ENCODE results near the gene PPM1D.
"Not testable (repeated sequence)": the region's sequence is repeated elsewhere in the genome, so short reads cannot be mapped to it uniquely, and the experiment has no call there.

PPM1D gene

DNA sequence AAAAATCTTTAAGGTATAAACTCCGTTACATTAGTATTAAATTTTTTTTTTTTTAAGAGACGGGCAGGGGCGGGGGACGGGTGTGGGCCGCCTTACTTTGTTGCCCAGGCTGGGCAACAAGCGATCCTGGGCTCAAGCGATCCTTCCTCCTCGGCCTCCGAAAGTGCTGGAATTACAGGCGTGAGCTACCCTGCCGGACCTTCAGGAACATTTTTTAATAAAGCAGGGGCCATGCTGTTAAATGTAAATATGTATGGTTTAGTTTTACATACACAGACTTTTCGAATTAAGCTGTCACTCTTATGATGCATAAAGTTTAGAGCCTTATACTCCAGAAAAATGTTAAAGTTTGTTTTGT is 2.4 kb downstream of the PPM1D start:
- Histone ChIP-seq H3K23ac (ENCODE audit: low read length) (no peak overlapping the region), H3K36me3 (ENCODE audit: control insufficient read depth in 1 of 2, insufficient read depth in 2 of 2, low read length in 2 of 2) (no peaks in the 10 kb centered on the region), H3K4me3 (ENCODE audit: low read depth, low read length) (no peak overlapping the region), H4K91ac (ENCODE audit: low read depth, low read length) (no peak overlapping the region), H2BK12ac (ENCODE audit: low read length) (no peak overlapping the region), H4K8ac (ENCODE audit: low read depth, low read length) (no peak overlapping the region), H2AK5ac (ENCODE audit: low read length) (no peak overlapping the region), H3K4me2 (ENCODE audit: low read length) (peak overlapping the region; percentile 68), H3K4ac (ENCODE audit: low read depth, low read length) (peak overlapping the region; percentile 77), H3K79me2 (ENCODE audit: control insufficient read depth, insufficient read depth, low read length, poor library complexity) (peaks cover 21% of the 10 kb centered on the region), H3K9ac (ENCODE audit: low read length) (no peak overlapping the region), H3K18ac (ENCODE audit: low read length) (no peak overlapping the region), H3K79me1 (ENCODE audit: low read length) (peaks cover 13% of the 10 kb centered on the region), H3K14ac (ENCODE audit: low read length) (no peak overlapping the region), H3K9me3 (ENCODE audit: insufficient read depth, low read depth, low read length) (no peaks in the 10 kb centered on the region), H2BK5ac (ENCODE audit: low read depth, low read length, poor library complexity) (no peak overlapping the region), H3K27me3 (ENCODE audit: insufficient read depth, low read length) (no peaks in the 10 kb centered on the region), H4K12ac (ENCODE audit: low read depth, low read length) (no peak overlapping the region), H3K4me1 (ENCODE audit: control insufficient read depth in 1 of 2, insufficient read depth in 2 of 2, low read length in 2 of 2) (no peaks in the 10 kb centered on the region), H2AFZ (ENCODE audit: insufficient read depth, low read length, poor library complexity) (no peak overlapping the region), H3K27ac (ENCODE audit: low read depth, low read length) (no peak overlapping the region), H2BK120ac (ENCODE audit: insufficient read depth, low read length, poor library complexity) (no peak overlapping the region)
- DNase-seq, result no peak
- no CpG with 5 or more reads among the region's 12 CpGs for WGBS (ENCODE audit: extremely low coverage, insufficient coverage, insufficient read length)

DNA sequence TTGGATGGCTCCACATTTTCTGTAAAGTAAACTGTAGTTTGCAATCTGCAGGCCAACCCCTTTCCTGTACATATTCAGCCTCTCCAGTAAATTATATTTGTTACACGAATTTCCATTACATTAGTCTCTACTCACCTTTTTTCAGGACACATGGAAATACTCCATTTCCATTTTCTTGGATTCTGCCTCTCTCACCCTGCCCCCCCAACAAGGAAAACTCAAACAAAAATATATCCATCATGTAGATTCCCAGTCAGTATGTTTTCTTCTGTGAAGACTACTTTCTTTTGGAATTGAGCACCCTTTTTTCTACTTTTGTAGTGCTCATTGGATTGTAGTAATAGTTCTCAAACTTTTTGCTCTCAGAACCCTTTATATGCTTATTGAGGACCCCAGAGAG is 2.9 kb downstream of the PPM1D start:
- no peak for DNase-seq
- Histone ChIP-seq H2BK5ac (ENCODE audit: low read depth, low read length, poor library complexity) (no peak overlapping the region), H3K27ac (ENCODE audit: low read depth, low read length) (no peak overlapping the region), H3K9ac (ENCODE audit: low read length) (no peak overlapping the region), H3K9me3 (ENCODE audit: insufficient read depth, low read depth, low read length) (no peaks in the 10 kb centered on the region), H3K14ac (ENCODE audit: low read length) (no peak overlapping the region), H2BK12ac (ENCODE audit: low read length) (no peak overlapping the region), H3K4me3 (ENCODE audit: low read depth, low read length) (no peak overlapping the region), H4K8ac (ENCODE audit: low read depth, low read length) (no peak overlapping the region), H3K4me2 (ENCODE audit: low read length) (no peak overlapping the region), H3K27me3 (ENCODE audit: insufficient read depth, low read length) (no peaks in the 10 kb centered on the region), H3K4me1 (ENCODE audit: control insufficient read depth in 1 of 2, insufficient read depth in 2 of 2, low read length in 2 of 2) (no peaks in the 10 kb centered on the region), H2BK120ac (ENCODE audit: insufficient read depth, low read length, poor library complexity) (no peak overlapping the region), H3K36me3 (ENCODE audit: control insufficient read depth in 1 of 2, insufficient read depth in 2 of 2, low read length in 2 of 2) (no peaks in the 10 kb centered on the region), H3K79me1 (ENCODE audit: low read length) (peaks cover 13% of the 10 kb centered on the region), H3K4ac (ENCODE audit: low read depth, low read length) (no peak overlapping the region), H3K18ac (ENCODE audit: low read length) (no peak overlapping the region), H2AK5ac (ENCODE audit: low read length) (no peak overlapping the region), H3K23ac (ENCODE audit: low read length) (no peak overlapping the region), H4K12ac (ENCODE audit: low read depth, low read length) (no peak overlapping the region), H2AFZ (ENCODE audit: insufficient read depth, low read length, poor library complexity) (no peak overlapping the region), H3K79me2 (ENCODE audit: control insufficient read depth, insufficient read depth, low read length, poor library complexity) (peaks cover 21% of the 10 kb centered on the region), H4K91ac (ENCODE audit: low read depth, low read length) (no peak overlapping the region)
- WGBS (ENCODE audit: extremely low coverage, insufficient coverage, insufficient read length), result no CpG with 5 or more reads among the region's 1 CpG

DNA sequence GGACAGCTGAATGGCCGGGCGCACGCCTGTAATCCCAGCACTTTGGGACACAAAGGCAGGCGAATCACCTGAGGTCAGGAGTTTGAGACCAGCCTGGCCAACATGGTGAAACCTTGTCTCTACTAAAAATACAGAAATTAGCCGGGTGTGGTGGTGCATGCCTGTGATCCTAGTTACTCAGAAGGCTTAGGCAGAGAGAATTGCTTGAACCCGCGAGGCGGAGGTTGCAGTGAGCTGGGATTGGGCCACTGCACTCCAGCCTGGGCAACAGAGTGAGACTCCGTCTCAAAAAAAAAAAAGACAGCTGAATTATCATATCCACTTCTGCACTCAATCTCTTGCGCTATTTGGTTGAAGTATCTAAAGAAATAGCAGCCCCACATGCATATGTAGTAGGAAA is 3.5 kb downstream of the PPM1D start:
- not testable (repeated sequence) for H3K36me3 ChIP-seq (ENCODE audit: control insufficient read depth in 1 of 2, insufficient read depth in 2 of 2, low read length in 2 of 2); H3K9ac ChIP-seq (ENCODE audit: low read length); H3K14ac ChIP-seq (ENCODE audit: low read length); H2BK12ac ChIP-seq (ENCODE audit: low read length); H4K8ac ChIP-seq (ENCODE audit: low read depth, low read length); H3K4me1 ChIP-seq (ENCODE audit: control insufficient read depth in 1 of 2, insufficient read depth in 2 of 2, low read length in 2 of 2); H3K4me2 ChIP-seq (ENCODE audit: low read length); H3K18ac ChIP-seq (ENCODE audit: low read length); H2BK120ac ChIP-seq (ENCODE audit: insufficient read depth, low read length, poor library complexity); H2AFZ ChIP-seq (ENCODE audit: insufficient read depth, low read length, poor library complexity); H3K27me3 ChIP-seq (ENCODE audit: insufficient read depth, low read length); H4K91ac ChIP-seq (ENCODE audit: low read depth, low read length); H2AK5ac ChIP-seq (ENCODE audit: low read length); H3K9me3 ChIP-seq (ENCODE audit: insufficient read depth, low read depth, low read length); H3K27ac ChIP-seq (ENCODE audit: low read depth, low read length); DNase-seq; H4K12ac ChIP-seq (ENCODE audit: low read depth, low read length); H3K23ac ChIP-seq (ENCODE audit: low read length); H3K4me3 ChIP-seq (ENCODE audit: low read depth, low read length); H2BK5ac ChIP-seq (ENCODE audit: low read depth, low read length, poor library complexity)
- H3K79me2 ChIP-seq (ENCODE audit: control insufficient read depth, insufficient read depth, low read length, poor library complexity), result peaks cover 21% of the 10 kb centered on the region
- peaks cover 13% of the 10 kb centered on the region for H3K79me1 ChIP-seq (ENCODE audit: low read length)
- no CpG with 5 or more reads among the region's 10 CpGs for WGBS (ENCODE audit: extremely low coverage, insufficient coverage, insufficient read length)
- peak overlapping the region; percentile 64 for H3K4ac ChIP-seq (ENCODE audit: low read depth, low read length)

DNA sequence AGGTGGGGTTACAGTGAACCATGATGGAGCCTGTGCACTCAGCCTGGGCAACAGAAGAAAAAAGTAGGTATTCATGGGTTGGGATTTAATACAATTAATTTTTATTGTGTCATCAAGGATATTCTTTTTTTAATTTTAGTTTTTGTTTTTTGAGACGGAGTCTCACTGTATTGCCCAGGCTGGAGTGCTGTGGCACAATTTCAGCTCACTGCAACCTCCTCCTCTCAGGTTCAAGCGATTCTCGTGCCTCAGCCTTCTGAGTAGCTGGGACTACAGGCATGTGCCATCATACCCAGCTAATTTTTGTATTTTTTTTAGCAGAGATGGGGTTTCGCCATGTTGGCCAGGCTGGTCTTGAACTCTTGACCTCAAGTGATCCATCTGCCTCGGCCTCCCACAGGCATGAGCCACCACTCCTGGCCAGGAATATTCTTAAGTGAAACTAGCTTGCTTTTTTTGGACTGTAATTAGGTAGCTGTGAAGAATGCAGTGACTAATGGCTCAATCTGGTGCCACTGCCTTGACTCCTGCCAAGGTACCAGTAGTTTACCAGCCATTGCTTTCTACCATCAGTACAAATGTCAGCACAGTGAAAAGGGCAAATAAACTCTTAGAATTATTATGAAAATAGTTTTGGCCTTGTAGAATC is 4.8 kb downstream of the PPM1D start:
- H4K12ac ChIP-seq (ENCODE audit: low read depth, low read length), result no peak overlapping the region
- H3K4me3 ChIP-seq (ENCODE audit: low read depth, low read length), result no peak overlapping the region
- H3K4me1 ChIP-seq (ENCODE audit: control insufficient read depth in 1 of 2, insufficient read depth in 2 of 2, low read length in 2 of 2), result no peaks in the 10 kb centered on the region
- H2AFZ ChIP-seq (ENCODE audit: insufficient read depth, low read length, poor library complexity), result no peak overlapping the region
- no peak overlapping the region for H3K4me2 ChIP-seq (ENCODE audit: low read length)
- peaks cover 18% of the 10 kb centered on the region for H3K79me2 ChIP-seq (ENCODE audit: control insufficient read depth, insufficient read depth, low read length, poor library complexity)
- no peak overlapping the region for H4K91ac ChIP-seq (ENCODE audit: low read depth, low read length)
- peak; percentile 8 to 48 for DNase-seq
- H3K9me3 ChIP-seq (ENCODE audit: insufficient read depth, low read depth, low read length), result no peaks in the 10 kb centered on the region
- no peaks in the 10 kb centered on the region for H3K36me3 ChIP-seq (ENCODE audit: control insufficient read depth in 1 of 2, insufficient read depth in 2 of 2, low read length in 2 of 2)
- no peaks in the 10 kb centered on the region for H3K27me3 ChIP-seq (ENCODE audit: insufficient read depth, low read length)
- no peak overlapping the region for H3K14ac ChIP-seq (ENCODE audit: low read length)
- H3K4ac ChIP-seq (ENCODE audit: low read depth, low read length), result peak overlapping the region; percentile 22
- H2BK120ac ChIP-seq (ENCODE audit: insufficient read depth, low read length, poor library complexity), result no peak overlapping the region
- no peak overlapping the region for H3K9ac ChIP-seq (ENCODE audit: low read length)
- H2BK12ac ChIP-seq (ENCODE audit: low read length), result no peak overlapping the region
- no CpG with 5 or more reads among the region's 5 CpGs for WGBS (ENCODE audit: extremely low coverage, insufficient coverage, insufficient read length)
- no peak overlapping the region for H3K27ac ChIP-seq (ENCODE audit: low read depth, low read length)
- H3K18ac ChIP-seq (ENCODE audit: low read length), result no peak overlapping the region
- H3K79me1 ChIP-seq (ENCODE audit: low read length), result peaks cover 9% of the 10 kb centered on the region
- no peak overlapping the region for H2AK5ac ChIP-seq (ENCODE audit: low read length)
- H4K8ac ChIP-seq (ENCODE audit: low read depth, low read length), result no peak overlapping the region
- H3K23ac ChIP-seq (ENCODE audit: low read length), result no peak overlapping the region
- H2BK5ac ChIP-seq (ENCODE audit: low read depth, low read length, poor library complexity), result no peak overlapping the region

Measured in trophoblast cell (in vitro differentiated cells and primary cell).